ENCODE results near the gene KHDC1.

DNA sequence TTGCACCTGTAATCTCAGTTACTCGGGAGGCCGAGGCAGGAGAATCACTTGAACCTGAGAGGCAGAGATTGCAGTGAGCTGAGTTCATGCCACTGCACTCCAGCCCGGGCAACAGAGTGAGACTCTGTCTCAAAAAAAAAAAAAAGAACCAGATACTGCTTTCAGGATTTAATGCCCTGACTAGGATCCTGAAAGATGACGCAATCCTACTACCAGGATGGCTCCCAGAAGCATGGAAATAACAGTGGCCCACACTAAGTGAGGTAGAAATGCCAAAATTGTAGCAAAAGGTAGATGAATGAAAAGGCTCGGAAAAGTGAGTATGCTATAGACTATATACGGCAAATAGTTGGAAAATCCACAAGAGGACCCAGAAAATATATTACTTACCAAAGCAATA lies 23.8 kb upstream of the KHDC1 start:
- TF ChIP-seq, protein P1, sequence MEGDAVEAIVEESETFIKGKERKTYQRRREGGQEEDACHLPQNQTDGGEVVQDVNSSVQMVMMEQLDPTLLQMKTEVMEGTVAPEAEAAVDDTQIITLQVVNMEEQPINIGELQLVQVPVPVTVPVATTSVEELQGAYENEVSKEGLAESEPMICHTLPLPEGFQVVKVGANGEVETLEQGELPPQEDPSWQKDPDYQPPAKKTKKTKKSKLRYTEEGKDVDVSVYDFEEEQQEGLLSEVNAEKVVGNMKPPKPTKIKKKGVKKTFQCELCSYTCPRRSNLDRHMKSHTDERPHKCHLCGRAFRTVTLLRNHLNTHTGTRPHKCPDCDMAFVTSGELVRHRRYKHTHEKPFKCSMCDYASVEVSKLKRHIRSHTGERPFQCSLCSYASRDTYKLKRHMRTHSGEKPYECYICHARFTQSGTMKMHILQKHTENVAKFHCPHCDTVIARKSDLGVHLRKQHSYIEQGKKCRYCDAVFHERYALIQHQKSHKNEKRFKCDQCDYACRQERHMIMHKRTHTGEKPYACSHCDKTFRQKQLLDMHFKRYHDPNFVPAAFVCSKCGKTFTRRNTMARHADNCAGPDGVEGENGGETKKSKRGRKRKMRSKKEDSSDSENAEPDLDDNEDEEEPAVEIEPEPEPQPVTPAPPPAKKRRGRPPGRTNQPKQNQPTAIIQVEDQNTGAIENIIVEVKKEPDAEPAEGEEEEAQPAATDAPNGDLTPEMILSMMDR (IDR thresholded peaks at IDR 0.05; ENCODE audit: low read depth, low read length, missing input control), result no peak
- TF ChIP-seq, protein P2, sequence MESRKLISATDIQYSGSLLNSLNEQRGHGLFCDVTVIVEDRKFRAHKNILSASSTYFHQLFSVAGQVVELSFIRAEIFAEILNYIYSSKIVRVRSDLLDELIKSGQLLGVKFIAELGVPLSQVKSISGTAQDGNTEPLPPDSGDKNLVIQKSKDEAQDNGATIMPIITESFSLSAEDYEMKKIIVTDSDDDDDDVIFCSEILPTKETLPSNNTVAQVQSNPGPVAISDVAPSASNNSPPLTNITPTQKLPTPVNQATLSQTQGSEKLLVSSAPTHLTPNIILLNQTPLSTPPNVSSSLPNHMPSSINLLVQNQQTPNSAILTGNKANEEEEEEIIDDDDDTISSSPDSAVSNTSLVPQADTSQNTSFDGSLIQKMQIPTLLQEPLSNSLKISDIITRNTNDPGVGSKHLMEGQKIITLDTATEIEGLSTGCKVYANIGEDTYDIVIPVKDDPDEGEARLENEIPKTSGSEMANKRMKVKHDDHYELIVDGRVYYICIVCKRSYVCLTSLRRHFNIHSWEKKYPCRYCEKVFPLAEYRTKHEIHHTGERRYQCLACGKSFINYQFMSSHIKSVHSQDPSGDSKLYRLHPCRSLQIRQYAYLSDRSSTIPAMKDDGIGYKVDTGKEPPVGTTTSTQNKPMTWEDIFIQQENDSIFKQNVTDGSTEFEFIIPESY (IDR thresholded peaks at IDR 0.05), result no peak
- TF ChIP-seq RAD21 (IDR thresholded peaks at IDR 0.05) (no peak), FOXA1 (IDR thresholded peaks at IDR 0.05) (no peak), TAF1 (conservative IDR thresholded peaks at IDR 0.05) (no peak), HNF4G (IDR thresholded peaks at IDR 0.05) (no peak), GABPA (IDR thresholded peaks at IDR 0.05 in 1 of 2, conservative IDR thresholded peaks at IDR 0.05 in 1 of 2) (no peak), YY1 (IDR thresholded peaks at IDR 0.05) (no peak), SP1 (IDR thresholded peaks at IDR 0.05) (no peak), EGR1 (IDR thresholded peaks at IDR 0.05; ENCODE audit: low read depth in 2 of 2) (no peak), JUND (IDR thresholded peaks at IDR 0.05) (no peak)
- TF ChIP-seq, protein P3, sequence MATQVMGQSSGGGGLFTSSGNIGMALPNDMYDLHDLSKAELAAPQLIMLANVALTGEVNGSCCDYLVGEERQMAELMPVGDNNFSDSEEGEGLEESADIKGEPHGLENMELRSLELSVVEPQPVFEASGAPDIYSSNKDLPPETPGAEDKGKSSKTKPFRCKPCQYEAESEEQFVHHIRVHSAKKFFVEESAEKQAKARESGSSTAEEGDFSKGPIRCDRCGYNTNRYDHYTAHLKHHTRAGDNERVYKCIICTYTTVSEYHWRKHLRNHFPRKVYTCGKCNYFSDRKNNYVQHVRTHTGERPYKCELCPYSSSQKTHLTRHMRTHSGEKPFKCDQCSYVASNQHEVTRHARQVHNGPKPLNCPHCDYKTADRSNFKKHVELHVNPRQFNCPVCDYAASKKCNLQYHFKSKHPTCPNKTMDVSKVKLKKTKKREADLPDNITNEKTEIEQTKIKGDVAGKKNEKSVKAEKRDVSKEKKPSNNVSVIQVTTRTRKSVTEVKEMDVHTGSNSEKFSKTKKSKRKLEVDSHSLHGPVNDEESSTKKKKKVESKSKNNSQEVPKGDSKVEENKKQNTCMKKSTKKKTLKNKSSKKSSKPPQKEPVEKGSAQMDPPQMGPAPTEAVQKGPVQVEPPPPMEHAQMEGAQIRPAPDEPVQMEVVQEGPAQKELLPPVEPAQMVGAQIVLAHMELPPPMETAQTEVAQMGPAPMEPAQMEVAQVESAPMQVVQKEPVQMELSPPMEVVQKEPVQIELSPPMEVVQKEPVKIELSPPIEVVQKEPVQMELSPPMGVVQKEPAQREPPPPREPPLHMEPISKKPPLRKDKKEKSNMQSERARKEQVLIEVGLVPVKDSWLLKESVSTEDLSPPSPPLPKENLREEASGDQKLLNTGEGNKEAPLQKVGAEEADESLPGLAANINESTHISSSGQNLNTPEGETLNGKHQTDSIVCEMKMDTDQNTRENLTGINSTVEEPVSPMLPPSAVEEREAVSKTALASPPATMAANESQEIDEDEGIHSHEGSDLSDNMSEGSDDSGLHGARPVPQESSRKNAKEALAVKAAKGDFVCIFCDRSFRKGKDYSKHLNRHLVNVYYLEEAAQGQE (IDR thresholded peaks at IDR 0.05), result no peak
- TF ChIP-seq, protein P4, sequence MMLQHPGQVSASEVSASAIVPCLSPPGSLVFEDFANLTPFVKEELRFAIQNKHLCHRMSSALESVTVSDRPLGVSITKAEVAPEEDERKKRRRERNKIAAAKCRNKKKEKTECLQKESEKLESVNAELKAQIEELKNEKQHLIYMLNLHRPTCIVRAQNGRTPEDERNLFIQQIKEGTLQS (IDR thresholded peaks at IDR 0.05), result no peak
